SU-DHL-6 (cell line): ENCODE measurements around the gene SNAPIN.

Experiments
- H2AFZ ChIP-seq: fragments of 200-600 bp; sonication (generic); 2 replicates; pipeline ENCODE4 v1.6.1; 2014; ENCODE audit warnings: low read depth, mild to moderate bottlenecking, moderate library complexity, mixed read lengths, antibody characterized with exemption, low read length; ENCODE audit not compliant: severe bottlenecking
- H3F3A ChIP-seq: fragments of 200-600 bp; shearing (Covaris generic); 2 replicates; pipeline ENCODE4 v1.6.0; 2016; ENCODE audit warnings: antibody characterized with exemption, mild to moderate bottlenecking; ENCODE audit not compliant: insufficient read depth
- H3K27ac ChIP-seq: fragments of 200-600 bp; sonication (generic); 2 replicates; pipeline ENCODE4 v1.5.1; 2016; ENCODE audit warnings: low read depth, mild to moderate bottlenecking, low read length, moderate library complexity, mixed read lengths
- H3K27me3 ChIP-seq: fragments of 200-600 bp; sonication (generic), shearing (Covaris generic); 2 replicates; pipeline ENCODE4 v1.6.0; 2014; ENCODE audit warnings: mild to moderate bottlenecking, low read length
- H3K36me3 ChIP-seq: fragments of 200-600 bp; sonication (generic); 2 replicates; pipeline ENCODE4 v1.6.1; 2014; ENCODE audit warnings: mild to moderate bottlenecking, low read length, mixed read lengths
- H3K4me2 ChIP-seq: fragments of 300-600, 200-600 bp; shearing (Covaris generic), sonication (generic); 2 replicates; pipeline ENCODE4 v1.6.0; 2014; ENCODE audit warnings: low read length, low read depth, mild to moderate bottlenecking; ENCODE audit not compliant: poor library complexity, severe bottlenecking
- H3K4me3 ChIP-seq: fragments of 200-600 bp; sonication (generic); 2 replicates; pipeline ENCODE4 v1.5.1; 2014; ENCODE audit warnings: antibody characterized with exemption, low read length, mild to moderate bottlenecking, mixed read lengths; ENCODE audit not compliant: insufficient read depth, poor library complexity, severe bottlenecking
- H3K79me2 ChIP-seq: fragments of 200-600 bp; sonication (generic); 2 replicates; pipeline ENCODE4 v1.6.1; 2014; ENCODE audit warnings: mild to moderate bottlenecking, low read length, moderate library complexity; ENCODE audit not compliant: insufficient read depth
- H3K9ac ChIP-seq: fragments of 200-600 bp; sonication (generic); 2 replicates; pipeline ENCODE4 v1.7.0; 2014; ENCODE audit warnings: mild to moderate bottlenecking, low read length
- H3K9me2 ChIP-seq: fragments of 200-600 bp; sonication (generic); replicated peaks from 2 replicates; pipeline ENCODE4 v1.6.1; 2014; ENCODE audit warnings: low read length; ENCODE audit not compliant: insufficient read depth
- H3K9me3 ChIP-seq: fragments of 200-600 bp; sonication (generic); 2 replicates; pipeline ENCODE4 v1.6.1; 2014; ENCODE audit warnings: low read length, mixed read lengths; ENCODE audit not compliant: insufficient read depth
- H4K20me1 ChIP-seq: fragments of 200-600 bp; sonication (generic); 2 replicates; pipeline ENCODE4 v1.6.1; 2014; ENCODE audit warnings: low read depth, mild to moderate bottlenecking, antibody characterized with exemption, low read length, moderate library complexity, mixed read lengths
- CTCF ChIP-seq: fragments of 200-600 bp; sonication (generic); IDR thresholded peaks from one replicate; pipeline ENCODE4 v1.5.1; 2017; ENCODE audit warnings: antibody characterized with exemption, mild to moderate bottlenecking, low read length, moderate library complexity; ENCODE audit not compliant: insufficient read depth, poor library complexity, severe bottlenecking
- EZH2phosphoT487 ChIP-seq: fragments of 200-600 bp; sonication (generic), shearing (Covaris generic); conservative IDR thresholded peaks from 2 replicates; pipeline ENCODE4 v1.6.1; 2018; ENCODE audit warnings: mild to moderate bottlenecking, antibody characterized with exemption, low read length, moderate library complexity, mixed read lengths

SNAPIN gene

GRCh38 chr1:153624965-153625611 lies 33.4 kb upstream of the SNAPIN start:
- Histone ChIP-seq H3K9ac (no peak overlapping the region), H3K36me3 (no peaks in the 10 kb centered on the region), H3K79me2 (no peaks in the 10 kb centered on the region), H3K27me3 (no peaks in the 10 kb centered on the region), H3K4me3 (no peak overlapping the region), H3K27ac (no peak overlapping the region), H3K4me2 (no peak overlapping the region), H3K9me3 (no peaks in the 10 kb centered on the region), H4K20me1 (no peaks in the 10 kb centered on the region), H3K9me2 (no peaks in the 10 kb centered on the region), H3F3A (no peaks in the 10 kb centered on the region), H2AFZ (no peak overlapping the region)
- TF ChIP-seq EZH2phosphoT487, result no peak
- TF ChIP-seq CTCF, result no peak

GRCh38 chr1:153626477-153626903 lies 32.0 kb upstream of the SNAPIN start:
- Histone ChIP-seq H4K20me1 (no peaks in the 10 kb centered on the region), H3K9me2 (no peaks in the 10 kb centered on the region), H3K27ac (no peak overlapping the region), H3K9me3 (no peaks in the 10 kb centered on the region), H2AFZ (no peak overlapping the region), H3K4me2 (no peak overlapping the region), H3K4me3 (no peak overlapping the region), H3K27me3 (no peaks in the 10 kb centered on the region), H3K9ac (no peak overlapping the region), H3K79me2 (no peaks in the 10 kb centered on the region), H3F3A (no peaks in the 10 kb centered on the region), H3K36me3 (no peaks in the 10 kb centered on the region)
- TF ChIP-seq EZH2phosphoT487 (no peak), CTCF (no peak)

- H3K27ac ChIP-seq, result no peak within 1 kb of the TSS
- no peaks in the 10 kb centered on the region for H3K9me2 ChIP-seq
- TF ChIP-seq CTCF, result peak; percentile 31
- TF ChIP-seq EZH2phosphoT487, result no peak
- H3K4me2 ChIP-seq, result no peak within 1 kb of the TSS
- H3F3A ChIP-seq, result no peaks in the 10 kb centered on the region
- no peak within 1 kb of the TSS for H3K4me3 ChIP-seq
- no peak within 1 kb of the TSS for H3K9ac ChIP-seq
- no peaks in the 10 kb centered on the region for H3K36me3 ChIP-seq
- H3K27me3 ChIP-seq, result no peaks in the 10 kb centered on the region
- no peaks in the 10 kb centered on the region for H3K79me2 ChIP-seq
- no peaks in the 10 kb centered on the region for H4K20me1 ChIP-seq
- H2AFZ ChIP-seq, result no peak within 1 kb of the TSS
- H3K9me3 ChIP-seq, result no peaks in the 10 kb centered on the region
Observed at GRCh38 chr1:153626904-153627714, 31.4 kb upstream of the SNAPIN start, which contains the start of gene S100A13. S100A13 (minus strand) TSS chr1:153627505; CDS start chr1:153626472, 1,033 bp downstream.
